GM18873 (cell line): ENCODE results near the gene SLC6A7.

Experiments used
- ATAC-seq: cut with Tn5 transposase; IDR thresholded peaks from one replicate; pipeline ENCODE4 v1.9.1; 2021; ENCODE audit warnings: mild to moderate bottlenecking, moderate library complexity, moderate number of reproducible peaks; ENCODE audit not compliant: unreplicated experiment, low FRiP score

Gene SLC6A7

DNA sequence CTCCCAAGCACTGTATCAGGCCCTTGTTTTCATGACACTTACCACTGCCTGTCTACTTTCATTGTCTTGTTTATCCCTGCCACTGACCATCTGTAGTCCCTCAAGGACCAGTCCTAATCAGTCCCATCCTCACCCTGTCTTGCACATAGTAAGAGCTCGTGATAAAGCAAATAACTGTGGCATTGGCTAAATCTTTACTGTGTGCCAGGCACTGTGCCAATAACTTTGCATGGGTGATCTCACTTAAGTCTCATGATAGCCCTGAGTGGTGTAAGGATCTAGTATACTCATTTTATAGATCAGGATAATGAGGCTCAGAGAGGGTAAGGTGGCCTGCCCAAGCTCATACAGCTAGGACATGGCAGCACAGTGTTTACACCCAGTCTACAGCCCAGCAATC lies 17.7 kb upstream of the SLC6A7 start:
- ATAC-seq: no peak

DNA sequence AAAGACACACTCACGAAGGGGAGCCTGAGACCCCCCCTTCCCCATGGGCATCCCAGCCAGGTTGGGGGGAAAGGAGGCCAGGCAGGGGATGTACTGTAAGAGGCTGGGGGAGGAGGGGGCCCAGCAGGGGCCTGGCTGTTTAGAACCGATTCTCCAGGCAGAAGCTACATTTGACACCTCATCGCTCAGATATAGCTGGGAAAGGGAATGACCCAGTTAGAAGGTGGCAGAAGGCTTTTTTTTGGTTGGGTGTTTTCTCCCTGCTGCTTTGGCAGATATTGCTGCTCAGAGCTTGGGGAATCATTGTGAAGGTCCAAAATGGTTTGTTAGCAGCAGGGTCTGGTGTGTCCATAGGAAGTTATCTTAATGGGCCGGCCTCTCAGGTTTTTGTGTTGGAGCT lies 17.3 kb upstream of the SLC6A7 start:
- no peak for ATAC-seq

DNA sequence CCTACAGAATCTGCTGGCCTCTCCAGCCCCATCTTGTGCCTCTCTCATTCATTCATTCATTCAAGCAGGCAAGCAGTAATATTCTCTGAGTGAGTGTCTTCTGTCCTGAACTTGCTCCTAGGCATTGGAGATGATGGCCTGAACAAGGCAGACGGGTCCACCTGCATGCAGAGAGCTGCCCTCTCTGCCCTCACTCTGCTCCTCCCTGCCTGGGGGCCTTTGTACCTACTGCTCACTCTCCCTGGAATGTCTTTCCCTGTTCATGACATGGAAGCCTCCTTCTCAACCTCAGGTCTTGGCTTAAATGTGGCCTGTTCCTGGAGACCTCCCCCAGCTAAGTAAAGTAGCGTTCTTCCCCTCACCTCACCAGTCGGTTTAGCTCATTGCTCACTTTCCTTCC lies 16.7 kb upstream of the SLC6A7 start:
- no peak for ATAC-seq

DNA sequence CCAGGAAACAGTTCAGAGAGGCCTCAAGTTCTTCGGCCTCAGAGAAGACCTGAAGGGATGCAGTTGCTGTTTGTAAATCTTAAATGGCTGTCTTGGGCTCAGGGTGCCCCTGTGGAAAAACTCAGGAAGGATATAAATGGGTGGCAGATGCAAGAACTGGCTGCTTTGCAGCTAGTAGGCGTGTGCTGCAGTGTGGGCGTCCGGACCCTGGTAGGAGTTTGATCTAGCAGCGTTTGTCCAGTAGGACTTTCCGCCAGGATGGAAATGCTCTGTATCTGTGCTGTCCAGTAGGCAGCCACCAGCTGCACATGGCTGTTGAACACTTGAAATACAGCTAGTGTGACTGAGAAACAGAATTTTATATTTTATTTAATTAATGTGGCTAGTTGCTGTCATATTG lies 15.6 kb upstream of the SLC6A7 start:
- ATAC-seq: no peak

DNA sequence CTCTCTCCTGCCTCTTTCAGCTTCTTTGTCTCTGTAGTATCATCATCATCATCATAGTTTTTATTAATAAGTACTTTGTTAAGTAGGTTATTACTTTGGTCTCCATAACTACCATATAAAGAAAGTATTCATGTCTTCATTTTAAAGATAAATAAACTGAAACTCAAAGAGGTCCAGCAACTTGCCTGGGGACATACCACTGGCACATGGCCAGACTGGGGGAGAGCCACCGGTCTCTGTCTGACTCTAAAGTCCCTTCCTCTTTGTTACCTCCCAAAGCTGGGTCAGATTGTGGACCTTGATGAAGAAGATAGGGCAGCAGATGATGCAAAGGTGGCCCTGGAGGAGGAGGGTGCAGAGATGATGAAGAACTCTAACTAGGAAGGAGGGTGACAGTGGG lies 14.8 kb upstream of the SLC6A7 start:
- ATAC-seq: no peak

DNA sequence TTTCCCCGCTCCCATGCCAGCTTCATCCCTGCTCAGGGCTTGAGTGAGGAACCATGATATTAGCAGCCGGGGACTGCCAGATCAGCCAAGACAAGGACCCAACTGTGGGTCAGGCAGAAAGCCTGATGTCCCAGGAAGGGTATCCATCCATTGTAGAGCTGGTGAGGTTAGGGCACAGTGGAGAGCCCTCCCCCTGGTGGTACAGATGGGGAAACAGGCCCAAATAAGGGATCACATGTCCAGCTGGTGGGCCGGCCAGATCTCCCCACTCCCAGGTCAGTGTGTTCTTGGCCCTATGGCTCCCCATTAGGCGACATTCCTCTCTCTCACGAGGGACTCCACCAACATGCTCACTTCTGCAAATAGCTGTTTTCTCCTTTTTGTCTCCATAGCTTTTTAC lies 14.3 kb upstream of the SLC6A7 start:
- ATAC-seq: no peak

DNA sequence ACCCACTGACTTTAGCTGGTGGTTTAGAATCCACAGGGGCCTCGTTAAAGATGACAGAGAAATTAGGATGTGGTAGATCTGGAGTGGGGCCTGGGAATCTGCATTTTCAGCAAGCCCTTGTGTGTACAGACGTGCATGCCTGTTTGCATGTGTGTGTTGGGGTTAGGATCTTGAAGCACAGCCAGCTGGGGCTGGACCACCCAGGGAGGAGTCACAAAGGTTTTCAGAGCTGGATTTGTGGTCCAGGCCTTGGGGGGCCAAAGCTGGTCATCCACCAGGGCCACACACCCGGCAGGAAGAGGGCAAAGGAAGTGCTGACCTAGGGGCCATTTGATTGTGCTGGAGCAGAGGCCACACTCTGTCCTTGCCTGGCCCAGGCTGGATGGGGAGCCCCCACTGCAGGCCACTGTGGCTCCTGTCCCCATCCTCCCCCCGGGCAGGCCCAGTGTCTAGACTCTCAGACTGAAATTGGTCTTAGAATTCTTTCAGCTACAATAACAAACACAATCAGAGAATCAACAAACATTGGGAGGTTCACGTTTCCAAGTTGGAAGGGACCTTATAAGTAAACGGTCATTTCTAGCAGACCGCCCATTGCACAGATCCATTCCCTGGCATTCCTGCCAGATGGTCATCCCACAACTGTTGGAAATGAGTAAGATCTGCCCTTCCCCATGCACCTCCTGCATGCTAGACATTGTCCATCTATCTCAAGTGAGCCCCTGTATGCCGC lies 13.0 kb upstream of the SLC6A7 start:
- no peak for ATAC-seq

DNA sequence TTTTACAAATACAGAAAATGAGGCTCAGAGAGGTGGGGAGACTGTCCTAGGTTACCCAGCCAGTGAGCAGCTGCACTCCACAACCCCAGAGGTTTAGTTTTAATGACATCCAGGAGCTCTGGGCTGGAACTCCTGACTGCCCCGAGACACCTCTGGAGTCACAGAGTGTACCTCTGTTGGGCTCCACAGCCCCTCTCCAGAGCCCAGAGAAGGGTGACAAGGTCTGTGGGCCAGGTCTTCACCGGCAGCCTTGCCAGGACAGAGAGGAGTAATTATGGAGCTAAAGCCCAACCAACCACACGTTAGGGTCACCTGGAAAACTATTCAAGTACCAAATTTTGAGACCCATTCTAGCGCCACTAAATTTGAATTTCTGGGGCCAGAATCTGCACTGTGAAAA lies 12.1 kb upstream of the SLC6A7 start:
- no peak for ATAC-seq

DNA sequence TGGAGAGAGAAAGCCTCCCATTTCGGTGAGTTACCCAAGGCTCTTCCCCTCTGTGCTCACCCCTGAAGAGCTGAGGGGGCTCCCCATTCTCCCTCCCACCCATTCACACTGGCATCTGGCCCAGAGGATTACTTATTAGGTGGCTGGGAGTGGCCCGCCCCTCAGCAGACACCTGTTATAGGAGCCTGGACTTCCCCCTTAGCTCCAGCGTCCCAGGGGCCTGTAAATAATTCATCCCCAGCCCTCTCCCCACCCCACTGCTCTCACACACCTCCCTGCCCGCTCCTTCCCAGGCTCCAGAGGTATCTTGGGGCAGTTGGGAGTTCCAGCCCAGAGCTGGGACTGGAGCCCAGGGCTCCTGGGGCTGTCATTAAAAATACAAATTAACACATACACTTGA lies 11.6 kb upstream of the SLC6A7 start:
- no peak for ATAC-seq

DNA sequence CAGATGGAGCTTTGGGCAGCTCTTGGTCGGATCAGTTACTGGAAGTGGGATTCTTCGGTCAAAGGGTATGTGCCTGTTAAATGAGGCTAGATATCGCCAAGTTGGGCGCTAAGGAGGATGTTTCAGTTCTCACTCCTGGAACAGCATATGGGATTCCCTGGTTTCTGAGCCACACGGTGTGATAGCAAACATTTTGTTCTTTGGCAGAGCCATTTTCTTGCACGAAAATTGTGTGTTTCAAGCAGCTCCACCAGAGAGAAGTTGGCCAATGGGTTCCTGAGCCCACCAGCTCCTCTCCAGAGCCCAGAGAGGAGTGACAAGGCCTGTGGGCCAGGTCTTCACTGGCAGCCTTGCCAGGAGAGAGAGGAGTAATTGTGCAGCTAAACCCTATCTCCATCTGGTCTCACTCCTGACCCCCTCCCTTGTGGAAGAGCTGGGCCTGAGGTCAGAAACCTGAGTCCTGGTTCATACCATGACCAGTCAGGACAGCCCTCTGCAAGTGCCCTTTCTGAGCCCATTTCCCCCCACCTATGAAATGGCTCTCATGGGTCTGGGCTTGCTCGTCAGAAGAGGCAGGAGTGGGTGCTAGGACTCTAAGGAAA lies 10.7 kb upstream of the SLC6A7 start:
- no peak for ATAC-seq

DNA sequence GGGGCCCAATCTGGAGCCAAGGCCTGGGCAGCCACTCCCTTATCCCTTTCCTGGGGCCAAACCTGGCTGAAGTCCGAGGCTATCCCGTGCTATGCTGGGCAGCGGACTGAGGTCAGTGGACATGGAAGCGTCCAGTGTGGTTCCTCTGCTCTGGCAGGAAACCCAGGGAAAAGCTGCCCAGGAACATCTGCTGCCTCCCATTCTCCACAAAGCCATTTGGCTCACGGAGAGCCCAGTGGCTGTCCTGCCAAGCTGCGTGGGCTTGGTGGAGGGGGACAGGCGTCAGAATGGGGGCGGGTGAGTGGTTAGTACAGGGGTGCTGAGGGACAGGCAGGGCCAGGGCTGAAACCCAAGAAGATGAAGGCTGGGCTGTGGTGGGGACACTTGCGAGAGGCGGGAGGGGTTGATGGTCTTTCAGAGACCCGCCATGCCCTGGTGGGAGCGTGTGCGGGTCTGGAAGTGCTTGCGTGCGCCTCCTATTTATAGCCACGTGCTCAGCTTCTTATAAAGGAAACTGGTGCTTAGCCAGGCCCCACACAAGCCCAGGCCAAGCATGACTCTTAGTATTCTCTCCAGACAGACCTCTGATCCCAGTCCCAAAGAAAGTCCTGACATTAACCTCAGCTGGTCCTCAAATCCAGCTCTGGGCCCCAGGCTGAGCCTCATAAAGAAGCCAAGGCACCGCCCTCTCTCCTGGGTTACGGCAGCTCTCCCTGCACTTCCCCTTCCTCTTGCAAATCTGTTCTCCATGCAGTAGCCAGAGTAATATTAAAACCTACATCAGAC lies 9.4 kb upstream of the SLC6A7 start:
- no peak for ATAC-seq

DNA sequence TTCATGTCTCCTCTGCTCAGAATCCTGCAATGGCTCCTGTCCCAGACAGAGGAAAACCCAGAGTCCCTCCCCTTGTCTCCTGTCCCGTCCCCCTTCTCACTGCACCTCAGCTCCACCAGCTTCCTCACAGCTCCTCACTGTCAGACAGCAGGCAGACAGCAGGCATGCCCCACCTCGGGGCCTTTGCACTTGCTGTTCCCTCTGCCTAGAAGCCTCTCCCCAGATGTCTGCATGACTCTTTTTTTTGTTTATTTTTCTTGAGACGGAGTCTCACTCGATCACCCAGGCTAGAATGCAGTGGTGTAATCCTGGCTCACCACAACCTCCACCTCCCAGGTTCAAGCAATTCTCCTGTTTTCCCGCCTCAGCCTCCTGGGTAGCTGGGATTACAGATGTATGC lies 8.8 kb upstream of the SLC6A7 start:
- ATAC-seq: no peak

DNA sequence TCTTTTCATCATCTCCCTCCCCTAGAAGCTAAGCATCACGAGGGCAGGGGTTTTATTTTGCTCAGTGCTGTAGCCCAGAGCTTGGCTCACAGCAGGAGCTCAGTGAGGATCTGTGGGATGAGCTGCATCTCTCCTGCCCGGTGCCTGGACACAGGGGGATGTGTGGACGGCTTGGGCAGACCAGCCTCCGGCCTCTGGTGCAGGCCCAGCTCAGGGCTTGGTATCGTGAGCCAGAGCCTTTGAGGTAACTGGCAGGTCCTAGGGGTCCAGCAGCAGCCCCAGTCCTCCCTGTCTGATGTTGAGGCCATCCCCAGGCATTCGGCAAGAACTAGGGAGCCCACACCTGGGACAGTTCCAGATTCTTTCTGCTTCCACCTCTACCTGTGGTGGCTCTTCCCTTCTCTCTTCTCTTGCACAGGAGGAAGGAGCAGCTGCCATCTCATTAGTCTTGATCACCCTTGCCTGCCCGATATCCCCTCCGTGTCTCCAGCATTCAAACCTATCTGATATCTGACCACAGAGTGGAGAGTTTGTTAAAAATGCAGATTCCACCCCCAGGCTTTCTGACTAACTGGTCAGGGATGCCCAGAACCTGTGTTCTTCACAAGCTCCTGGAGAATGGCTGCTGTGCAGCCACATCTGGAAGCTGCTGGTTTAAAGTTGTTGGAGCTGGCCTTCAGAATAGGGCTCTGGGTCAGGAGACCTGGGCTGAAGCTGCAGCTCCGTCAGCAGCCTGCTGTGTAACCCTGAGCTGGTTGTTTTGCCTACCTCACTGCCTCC lies 7.9 kb upstream of the SLC6A7 start:
- ATAC-seq: no peak

DNA sequence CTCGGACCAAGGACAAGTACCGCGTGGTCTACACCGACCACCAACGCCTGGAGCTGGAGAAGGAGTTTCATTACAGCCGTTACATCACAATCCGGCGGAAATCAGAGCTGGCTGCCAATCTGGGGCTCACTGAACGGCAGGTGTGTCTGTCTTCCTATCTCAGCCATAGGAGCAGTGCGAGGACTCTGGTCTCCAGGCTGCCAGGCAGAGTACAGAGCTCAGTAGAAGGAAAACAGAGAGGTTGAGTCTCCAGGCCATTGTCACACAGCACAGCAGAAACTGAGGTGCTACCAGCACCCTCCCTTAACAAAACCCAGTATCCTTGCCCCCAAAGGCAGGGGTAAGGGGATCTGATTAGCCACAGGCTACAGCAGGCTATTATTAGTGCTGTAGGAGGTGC lies 7.1 kb upstream of the SLC6A7 start:
- ATAC-seq: no peak

DNA sequence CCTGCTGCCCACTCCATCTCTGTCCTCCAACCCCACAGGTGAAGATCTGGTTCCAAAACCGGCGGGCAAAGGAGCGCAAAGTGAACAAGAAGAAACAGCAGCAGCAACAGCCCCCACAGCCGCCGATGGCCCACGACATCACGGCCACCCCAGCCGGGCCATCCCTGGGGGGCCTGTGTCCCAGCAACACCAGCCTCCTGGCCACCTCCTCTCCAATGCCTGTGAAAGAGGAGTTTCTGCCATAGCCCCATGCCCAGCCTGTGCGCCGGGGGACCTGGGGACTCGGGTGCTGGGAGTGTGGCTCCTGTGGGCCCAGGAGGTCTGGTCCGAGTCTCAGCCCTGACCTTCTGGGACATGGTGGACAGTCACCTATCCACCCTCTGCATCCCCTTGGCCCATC lies 6.4 kb upstream of the SLC6A7 start:
- no peak for ATAC-seq

DNA sequence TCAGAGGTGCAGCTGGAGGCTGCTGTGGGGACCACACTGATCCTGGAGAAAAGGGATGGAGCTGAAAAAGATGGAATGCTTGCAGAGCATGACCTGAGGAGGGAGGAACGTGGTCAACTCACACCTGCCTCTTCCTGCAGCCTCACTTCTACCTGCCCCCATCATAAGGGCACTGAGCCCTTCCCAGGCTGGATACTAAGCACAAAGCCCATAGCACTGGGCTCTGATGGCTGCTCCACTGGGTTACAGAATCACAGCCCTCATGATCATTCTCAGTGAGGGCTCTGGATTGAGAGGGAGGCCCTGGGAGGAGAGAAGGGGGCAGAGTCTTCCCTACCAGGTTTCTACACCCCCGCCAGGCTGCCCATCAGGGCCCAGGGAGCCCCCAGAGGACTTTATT lies 5.9 kb upstream of the SLC6A7 start:
- no peak for ATAC-seq

DNA sequence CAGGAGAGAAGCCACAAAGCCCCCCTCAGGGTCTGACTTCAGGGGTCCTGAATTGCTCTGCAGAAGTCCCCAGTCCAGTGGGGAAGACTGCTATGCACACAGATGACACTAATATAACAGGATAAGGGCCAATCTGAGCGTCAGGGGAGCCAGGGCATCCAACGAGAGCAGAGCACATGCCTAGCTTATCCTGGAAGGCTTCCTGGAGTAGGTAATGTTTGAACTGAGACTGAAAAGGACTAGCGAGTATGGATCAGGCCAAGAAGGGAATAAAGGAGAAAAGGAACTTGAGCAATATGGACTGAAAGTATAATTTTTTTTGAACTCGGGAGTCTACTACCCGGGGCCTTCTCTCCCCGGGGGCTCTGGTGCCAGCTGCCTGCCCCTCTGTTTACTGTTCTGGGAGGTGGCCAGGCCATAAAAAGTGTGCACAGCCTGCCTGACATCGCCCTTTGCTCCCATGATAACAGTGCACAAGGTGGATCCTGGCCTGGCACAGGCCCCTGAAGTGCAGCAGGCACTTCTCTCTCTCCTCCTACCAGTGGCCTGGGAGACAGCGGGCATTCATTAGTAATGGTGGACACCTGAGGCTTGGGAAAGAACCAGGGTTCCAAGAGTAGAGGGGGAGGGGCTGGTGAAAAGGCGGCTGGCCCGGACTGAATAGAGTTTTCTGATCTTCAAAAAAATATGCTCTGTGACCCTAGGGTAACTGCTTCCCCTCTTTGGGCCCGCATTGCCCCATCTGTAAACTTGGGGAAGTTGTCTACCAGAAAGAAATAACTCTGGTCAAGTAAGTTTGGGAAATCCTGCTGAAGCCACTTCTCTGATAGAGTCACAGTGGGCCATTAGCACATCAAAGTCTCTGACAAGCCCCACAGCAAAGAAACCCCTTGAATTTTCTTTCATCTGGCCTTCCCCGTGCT lies 4.6 kb upstream of the SLC6A7 start:
- no peak for ATAC-seq

DNA sequence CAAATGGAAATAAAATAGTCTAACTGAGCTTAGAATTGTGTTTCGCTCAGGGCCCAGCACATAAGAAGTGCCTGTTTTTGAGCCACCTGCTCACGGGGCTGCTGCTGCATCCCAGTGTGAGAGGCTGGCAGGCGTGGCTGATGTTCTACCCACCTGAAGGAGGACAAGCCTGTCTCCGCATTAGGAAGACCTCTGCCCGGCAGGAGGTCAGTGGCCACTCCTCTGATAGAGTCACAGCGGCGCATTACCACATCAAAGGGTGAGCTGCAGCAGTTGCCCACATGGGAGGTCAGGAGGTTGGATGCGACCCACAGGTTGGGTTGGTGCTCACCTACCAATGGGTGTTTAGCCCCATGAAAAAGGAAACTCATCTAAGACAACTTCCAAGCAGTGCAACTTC lies 3.7 kb upstream of the SLC6A7 start:
- ATAC-seq: no peak

DNA sequence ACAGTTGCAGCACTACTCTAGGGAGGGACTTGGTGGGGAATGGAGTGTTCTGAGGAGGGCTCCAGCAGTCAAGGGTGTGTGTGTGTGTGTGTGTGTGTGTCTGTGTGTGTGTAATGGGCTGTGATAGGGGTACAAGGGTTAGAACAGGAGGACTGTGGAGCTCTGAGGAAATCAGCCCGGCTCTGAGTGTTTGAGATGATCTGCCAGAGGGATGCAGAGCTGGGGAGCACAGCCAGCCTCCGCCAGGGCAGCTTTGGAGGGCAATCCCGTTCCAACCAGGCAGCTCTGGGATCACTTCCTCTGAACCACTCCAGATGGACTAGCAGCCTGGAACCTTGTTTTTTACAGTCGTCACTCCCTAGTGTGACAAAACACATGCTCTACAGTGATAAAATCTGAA lies 3.0 kb upstream of the SLC6A7 start:
- ATAC-seq: no peak
